ENCODE data around the gene ELMO3.

- TF ChIP-seq, protein P1, sequence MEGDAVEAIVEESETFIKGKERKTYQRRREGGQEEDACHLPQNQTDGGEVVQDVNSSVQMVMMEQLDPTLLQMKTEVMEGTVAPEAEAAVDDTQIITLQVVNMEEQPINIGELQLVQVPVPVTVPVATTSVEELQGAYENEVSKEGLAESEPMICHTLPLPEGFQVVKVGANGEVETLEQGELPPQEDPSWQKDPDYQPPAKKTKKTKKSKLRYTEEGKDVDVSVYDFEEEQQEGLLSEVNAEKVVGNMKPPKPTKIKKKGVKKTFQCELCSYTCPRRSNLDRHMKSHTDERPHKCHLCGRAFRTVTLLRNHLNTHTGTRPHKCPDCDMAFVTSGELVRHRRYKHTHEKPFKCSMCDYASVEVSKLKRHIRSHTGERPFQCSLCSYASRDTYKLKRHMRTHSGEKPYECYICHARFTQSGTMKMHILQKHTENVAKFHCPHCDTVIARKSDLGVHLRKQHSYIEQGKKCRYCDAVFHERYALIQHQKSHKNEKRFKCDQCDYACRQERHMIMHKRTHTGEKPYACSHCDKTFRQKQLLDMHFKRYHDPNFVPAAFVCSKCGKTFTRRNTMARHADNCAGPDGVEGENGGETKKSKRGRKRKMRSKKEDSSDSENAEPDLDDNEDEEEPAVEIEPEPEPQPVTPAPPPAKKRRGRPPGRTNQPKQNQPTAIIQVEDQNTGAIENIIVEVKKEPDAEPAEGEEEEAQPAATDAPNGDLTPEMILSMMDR (conservative IDR thresholded peaks at IDR 0.05; ENCODE audit: low read depth, low read length), result peak; percentile 20; the same call in 1 of the 2 replicates
- TF ChIP-seq RAD21 (IDR thresholded peaks at IDR 0.05; ENCODE audit: low read length), result no peak
- no peak for TF ChIP-seq POLR2A (IDR thresholded peaks at IDR 0.05; ENCODE audit: low read depth, low read length)
- no peak for TF ChIP-seq MXI1 (IDR thresholded peaks at IDR 0.05; ENCODE audit: borderline replicate concordance, low read depth, low read length)
- TF ChIP-seq SMC3 (IDR thresholded peaks at IDR 0.05; ENCODE audit: low read depth, low read length), result no peak
- peak; percentile 89 for TF ChIP-seq USF2 (IDR thresholded peaks at IDR 0.05; ENCODE audit: low read depth, low read length)
- no peak for TF ChIP-seq NFE2L2 (IDR thresholded peaks at IDR 0.05; ENCODE audit: low read depth, low read length)
- TF ChIP-seq RFX5 (IDR thresholded peaks at IDR 0.05; ENCODE audit: low read depth, low read length), result no peak
- no peak for TF ChIP-seq MAFK (IDR thresholded peaks at IDR 0.05; ENCODE audit: low read depth, low read length)
- peak; percentile 72; the same call in 1 of the 2 replicates for TF ChIP-seq BHLHE40 (IDR thresholded peaks at IDR 0.05; ENCODE audit: low read depth, low read length)
Measured at GRCh38 chr16:67248401-67249177, 49.7 kb downstream of the ELMO3 start, which contains the start of gene SLC9A5.

All from IMR-90 (cell line).